Vagina (tissue), 2 donors: ENCODE results near the gene WASF1.

Experiments
- CTCF ChIP-seq, 3 experiments: fragments of 450-650 bp in 2 of 3; fragments of 200-600 bp in 1 of 3; sonication (generic) in 1 of 3; IDR thresholded peaks; one replicate each; pipeline ENCODE4 v1.5.1; 2017 to 2019; ENCODE audit warnings: antibody characterized with exemption in 3 of 3, mild to moderate bottlenecking in 2 of 3, moderate library complexity in 2 of 3
- POLR2A ChIP-seq, 2 donors: fragments of 450-650 bp; IDR thresholded peaks; one replicate each; pipeline ENCODE4 v1.6.1; 2017; ENCODE audit warnings: antibody characterized with exemption in 2 of 2, mild to moderate bottlenecking in 2 of 2, moderate library complexity in 2 of 2

DNA sequence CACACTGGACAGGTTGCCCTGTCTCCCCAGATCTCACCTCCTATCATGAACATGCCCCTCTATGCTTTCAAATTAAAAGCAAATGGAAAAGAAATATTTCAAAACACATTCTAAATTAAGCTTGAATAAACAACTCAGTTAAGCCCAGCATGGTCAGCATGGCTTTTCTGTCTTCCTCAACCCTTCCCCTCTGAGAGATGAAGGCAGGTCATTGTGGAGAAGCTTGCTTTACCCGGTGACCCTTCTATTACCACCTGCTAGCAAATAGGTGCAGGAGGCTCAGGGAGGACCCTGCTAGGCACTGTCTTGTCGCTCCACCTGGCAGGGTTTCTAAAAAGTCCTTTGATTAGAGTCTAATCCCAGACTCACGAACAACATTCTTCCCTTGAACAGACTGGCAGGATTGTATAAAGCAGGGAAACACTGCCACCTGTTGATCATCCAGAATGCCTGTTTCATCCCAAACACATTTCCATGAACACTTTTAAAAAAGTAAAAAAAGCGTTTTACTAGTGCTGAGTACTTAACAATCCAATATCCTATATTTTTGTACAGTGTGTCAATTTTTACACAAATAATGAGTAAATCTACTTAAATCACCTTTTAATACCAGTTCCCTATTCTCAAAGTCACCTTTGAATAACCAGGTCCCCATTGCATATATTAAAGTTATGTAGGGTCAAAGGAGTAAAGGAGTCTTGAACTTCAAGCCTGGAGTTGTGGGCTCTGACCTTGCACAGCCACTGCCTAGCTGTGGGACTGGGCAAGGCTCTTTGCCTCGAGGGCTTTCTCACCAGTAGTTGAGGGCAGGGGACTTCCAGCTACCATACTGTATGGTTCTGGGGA lies 125.9 kb downstream of the WASF1 start:
- peak; percentile 60 to 77 (median 63) for TF ChIP-seq CTCF (IDR thresholded peaks at IDR 0.05)
- TF ChIP-seq POLR2A (IDR thresholded peaks at IDR 0.05) = no peak
